H9 (cell line): ENCODE results near the gene PLEKHM1. TPM values are rescaled to one million over a fixed set of nuclear protein-coding genes. Genes with fewer than 3 reads are reported as not detected.

Source experiments
- DNase-seq: peaks from one replicate; pipeline ENCODE4 v3.0.0-alpha.2; 2017
- H2AFZ ChIP-seq: one replicate; pipeline ENCODE4 v1.6.1; 2013; ENCODE audit warnings: mild to moderate bottlenecking, low read length, control low read depth, moderate library complexity
- H2AK5ac ChIP-seq: 2 replicates; pipeline ENCODE4 v1.6.1; 2013; ENCODE audit warnings: low read length, control low read depth, mixed read lengths; ENCODE audit not compliant: insufficient read length
- H2BK120ac ChIP-seq: one replicate; pipeline ENCODE4 v1.6.1; 2013; ENCODE audit warnings: low read depth, mild to moderate bottlenecking, low read length, control low read depth, inconsistent platforms; ENCODE audit not compliant: poor library complexity, severe bottlenecking
- H2BK12ac ChIP-seq: 2 replicates; pipeline ENCODE4 v1.6.1; 2013; ENCODE audit warnings: low read length, control low read depth, mixed read lengths, low read depth; ENCODE audit not compliant: insufficient read length
- H2BK15ac ChIP-seq: 2 replicates; pipeline ENCODE4 v1.6.1; 2013; ENCODE audit warnings: low read depth, low read length, control low read depth
- H2BK20ac ChIP-seq: one replicate; pipeline ENCODE4 v1.6.1; 2013; ENCODE audit warnings: low read depth, mild to moderate bottlenecking, low read length, control low read depth, inconsistent platforms; ENCODE audit not compliant: poor library complexity, severe bottlenecking
- H2BK5ac ChIP-seq: 2 replicates; pipeline ENCODE4 v1.6.1; 2013; ENCODE audit warnings: low read length, control low read depth, mixed read lengths; ENCODE audit not compliant: insufficient read length
- H3K14ac ChIP-seq: 2 replicates; pipeline ENCODE4 v1.6.1; 2013; ENCODE audit warnings: low read length, control low read depth; ENCODE audit not compliant: insufficient read depth
- H3K18ac ChIP-seq: 2 replicates; pipeline ENCODE4 v1.6.1; 2013; ENCODE audit warnings: low read depth, mild to moderate bottlenecking, mixed read lengths, low read length, control low read depth; ENCODE audit not compliant: insufficient read length
- H3K23ac ChIP-seq: 2 replicates; pipeline ENCODE4 v1.6.1; 2013; ENCODE audit warnings: low read length, control low read depth, mixed read lengths, low read depth; ENCODE audit not compliant: insufficient read length
- H3K23me2 ChIP-seq: 2 replicates; pipeline ENCODE4 v1.6.1; 2013; ENCODE audit warnings: low read depth, mild to moderate bottlenecking, mixed read lengths, low read length, control low read depth; ENCODE audit not compliant: insufficient read length, poor library complexity, severe bottlenecking
- H3K27ac ChIP-seq: 2 replicates; pipeline ENCODE4 v1.5.1; 2013; ENCODE audit warnings: low read length, control low read depth, mixed read lengths, low read depth; ENCODE audit not compliant: insufficient read length
- H3K27me3 ChIP-seq: 2 replicates; pipeline ENCODE4 v1.6.1; 2013; ENCODE audit warnings: low read length, control low read depth, inconsistent platforms; ENCODE audit not compliant: insufficient read depth
- H3K4ac ChIP-seq: 2 replicates; pipeline ENCODE4 v1.6.1; 2013; ENCODE audit warnings: low read depth, mild to moderate bottlenecking, control low read depth, inconsistent platforms, low read length, moderate library complexity
- H3K4me1 ChIP-seq: 2 replicates; pipeline ENCODE4 v1.6.1; 2013; ENCODE audit warnings: low read length, control low read depth, inconsistent platforms; ENCODE audit not compliant: insufficient read depth
- H3K4me2 ChIP-seq: 2 replicates; pipeline ENCODE4 v1.6.1; 2013; ENCODE audit warnings: low read length, control low read depth, mixed read lengths; ENCODE audit not compliant: insufficient read length, insufficient read depth
- H3K56ac ChIP-seq: 2 replicates; pipeline ENCODE4 v1.6.1; 2013; ENCODE audit warnings: low read depth, mild to moderate bottlenecking, mixed read lengths, low read length, control low read depth; ENCODE audit not compliant: insufficient read length
- H3K79me1 ChIP-seq: 2 replicates; pipeline ENCODE4 v1.6.1; 2013; ENCODE audit warnings: low read depth, mild to moderate bottlenecking, moderate library complexity, low read length, control low read depth, inconsistent platforms; ENCODE audit not compliant: insufficient read depth, poor library complexity, severe bottlenecking
- H3K79me2 ChIP-seq: 2 replicates; pipeline ENCODE4 v1.6.1; 2013; ENCODE audit warnings: low read length, control low read depth, inconsistent platforms; ENCODE audit not compliant: insufficient read depth
- H3K9ac ChIP-seq: 2 replicates; pipeline ENCODE4 v1.6.1; 2013; ENCODE audit warnings: low read length, control low read depth, mixed read lengths; ENCODE audit not compliant: insufficient read length; ENCODE audit errors: extremely low read depth
- H3K9me3 ChIP-seq: one replicate; pipeline ENCODE4 v1.6.1; 2013; ENCODE audit warnings: low read depth, low read length, inconsistent platforms; ENCODE audit not compliant: control insufficient read depth
- H3T11ph ChIP-seq: one replicate; pipeline ENCODE4 v1.6.1; 2013; ENCODE audit warnings: mild to moderate bottlenecking, low read length, control low read depth, inconsistent platforms
- H4K20me1 ChIP-seq: one replicate; pipeline ENCODE4 v1.6.1; 2013; ENCODE audit not compliant: control insufficient read depth, insufficient read length, insufficient read depth
- H4K5ac ChIP-seq: 2 replicates; pipeline ENCODE4 v1.6.1; 2013; ENCODE audit warnings: low read depth, mild to moderate bottlenecking, mixed read lengths, low read length, control low read depth; ENCODE audit not compliant: insufficient read length
- H4K8ac ChIP-seq: replicated peaks from 2 replicates; pipeline ENCODE4 v1.6.1; 2013; ENCODE audit warnings: low read length, control low read depth, mixed read lengths, low read depth; ENCODE audit not compliant: insufficient read length
- H4K91ac ChIP-seq: 2 replicates; pipeline ENCODE4 v1.6.1; 2013; ENCODE audit warnings: low read depth, mild to moderate bottlenecking, moderate library complexity, mixed read lengths, low read length, control low read depth; ENCODE audit not compliant: insufficient read length
- H3K27ac Mint-ChIP-seq, 3 experiments: 2 replicates in 2 of 3; 3 replicates in 1 of 3; pipeline ENCODE4 v1.8.0; 2020 to 2021; ENCODE audit warnings: mixed read lengths in 3 of 3, mild to moderate bottlenecking in 1 of 3, moderate library complexity in 1 of 3
- H3K27me3 Mint-ChIP-seq: 2 replicates; pipeline ENCODE4 v1.8.0; 2021; ENCODE audit warnings: low read depth, mild to moderate bottlenecking, moderate library complexity, mixed read lengths
- H3K36me3 Mint-ChIP-seq, 3 experiments: 2 replicates in 2 of 3; 3 replicates in 1 of 3; pipeline ENCODE4 v1.8.0; 2020 to 2021; ENCODE audit warnings: low read depth in 3 of 3, mixed read lengths in 3 of 3; ENCODE audit not compliant: insufficient read depth in 1 of 3
- H3K4me1 Mint-ChIP-seq, 2 experiments: 2 replicates each; pipeline ENCODE4 v1.8.0; 2020; ENCODE audit warnings: mixed read lengths in 2 of 2
- H3K4me3 Mint-ChIP-seq, 2 experiments: 2 replicates in 1 of 2; 3 replicates in 1 of 2; pipeline ENCODE4 v1.8.0; 2020 to 2021; ENCODE audit warnings: mild to moderate bottlenecking in 2 of 2, mixed read lengths in 2 of 2, moderate library complexity in 1 of 2
- H3K9me3 Mint-ChIP-seq, 2 experiments: 2 replicates in 1 of 2; 3 replicates in 1 of 2; pipeline ENCODE4 v1.8.0; 2020; ENCODE audit warnings: mild to moderate bottlenecking in 2 of 2, mixed read lengths in 2 of 2, moderate library complexity in 1 of 2
- WGBS: extraction: QIAGEN DNeasy Blood & Tissue Kit; methylation state at CpG from one replicate; pipeline ENCODE4 v1.1.7; 2013; ENCODE audit warnings: missing lambda C conversion rate, low lambda C conversion rate, mixed read lengths; ENCODE audit not compliant: insufficient read length; ENCODE audit errors: extremely low coverage; 5-methylcytosine and 5-hydroxymethylcytosine counted together
- total RNA-seq: library from RNA; stranded (reverse); gene quantifications from 2 replicates; pipeline ENCODE4 v1.2.1, GENCODE V29; 2021
- TF ChIP-seq, protein P1 (sequence below): fragments of 200-600 bp; sonication (generic); conservative IDR thresholded peaks from 3 replicates; pipeline ENCODE4 v1.8.0; 2021; ENCODE audit warnings: antibody characterized with exemption, mild to moderate bottlenecking

Gene PLEKHM1
- total RNA-seq, 1 experiment from 2014 or later = 20.7 TPM

DNA sequence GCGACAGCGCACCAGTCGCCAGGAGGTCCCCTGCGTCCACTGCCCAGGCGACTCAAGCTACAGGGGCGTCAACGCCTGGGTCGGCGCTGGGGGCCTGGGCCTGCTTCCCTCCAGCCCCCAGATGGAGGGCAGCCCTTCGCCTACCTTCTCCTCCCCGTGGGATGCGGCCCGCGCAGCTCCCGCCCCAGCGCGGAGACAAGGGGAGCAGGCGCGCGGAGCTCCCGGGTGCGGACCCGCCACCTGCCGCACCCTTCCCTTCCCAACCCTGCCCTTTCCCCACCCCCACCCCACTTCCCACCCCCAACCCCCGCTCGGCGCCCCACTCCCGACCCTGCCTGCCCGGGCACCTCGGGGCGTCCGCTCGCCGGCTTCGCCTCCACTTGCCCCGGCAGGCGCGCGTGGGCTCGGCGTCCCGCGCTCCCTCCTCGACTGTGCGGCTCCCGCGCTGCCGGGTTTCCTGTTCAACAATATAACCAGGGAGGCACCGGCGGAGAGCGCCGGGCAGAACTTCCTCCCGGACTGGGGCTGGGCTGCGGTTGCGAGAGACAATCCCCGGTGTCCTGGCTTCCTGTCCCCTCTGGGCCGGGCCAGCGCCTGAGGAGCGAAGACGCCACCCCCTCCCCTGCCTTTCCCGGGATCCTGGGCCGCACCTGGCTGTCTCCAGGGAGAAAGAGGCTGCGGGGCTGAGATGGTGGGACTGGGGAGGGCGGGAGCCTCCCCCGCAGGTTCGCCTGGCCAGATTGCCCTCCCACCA is 57.9 kb downstream of the PLEKHM1 start, which contains the start of gene ARHGAP27:
ARHGAP27 (minus strand) TSS at position 466 of the 754 bp plus-strand sequence. CDS start 2,591 bp downstream, outside the sequence.
- H3K36me3 Mint-ChIP-seq = peaks cover 0 to 3% (median 0%) of the 10 kb centered on the region in 3 experiments; a peak in 2 of 7 replicates

More for the DNA sequence above, 57.9 kb downstream of the PLEKHM1 start, which contains the start of gene ARHGAP27:
- no peak within 1 kb of the TSS for H3K27ac ChIP-seq
- no peak within 1 kb of the TSS for H2BK12ac ChIP-seq
- H3K27ac Mint-ChIP-seq = no peak within 1 kb of the TSS; a peak in 1 of 7 replicates
- TF ChIP-seq, protein P1, sequence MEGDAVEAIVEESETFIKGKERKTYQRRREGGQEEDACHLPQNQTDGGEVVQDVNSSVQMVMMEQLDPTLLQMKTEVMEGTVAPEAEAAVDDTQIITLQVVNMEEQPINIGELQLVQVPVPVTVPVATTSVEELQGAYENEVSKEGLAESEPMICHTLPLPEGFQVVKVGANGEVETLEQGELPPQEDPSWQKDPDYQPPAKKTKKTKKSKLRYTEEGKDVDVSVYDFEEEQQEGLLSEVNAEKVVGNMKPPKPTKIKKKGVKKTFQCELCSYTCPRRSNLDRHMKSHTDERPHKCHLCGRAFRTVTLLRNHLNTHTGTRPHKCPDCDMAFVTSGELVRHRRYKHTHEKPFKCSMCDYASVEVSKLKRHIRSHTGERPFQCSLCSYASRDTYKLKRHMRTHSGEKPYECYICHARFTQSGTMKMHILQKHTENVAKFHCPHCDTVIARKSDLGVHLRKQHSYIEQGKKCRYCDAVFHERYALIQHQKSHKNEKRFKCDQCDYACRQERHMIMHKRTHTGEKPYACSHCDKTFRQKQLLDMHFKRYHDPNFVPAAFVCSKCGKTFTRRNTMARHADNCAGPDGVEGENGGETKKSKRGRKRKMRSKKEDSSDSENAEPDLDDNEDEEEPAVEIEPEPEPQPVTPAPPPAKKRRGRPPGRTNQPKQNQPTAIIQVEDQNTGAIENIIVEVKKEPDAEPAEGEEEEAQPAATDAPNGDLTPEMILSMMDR = no peak
- no peaks in the 10 kb centered on the region for H3K4me1 ChIP-seq
- H2BK20ac ChIP-seq = no peak within 1 kb of the TSS
- peaks cover 3 to 7% of the 10 kb centered on the region in 2 experiments; a peak in 4 of 5 replicates for H3K9me3 Mint-ChIP-seq
- H3K56ac ChIP-seq = no peak within 1 kb of the TSS
- no peak within 1 kb of the TSS for H3K9ac ChIP-seq
- peaks cover 22% of the 10 kb centered on the region for H3K23me2 ChIP-seq
- no peak within 1 kb of the TSS for H2BK15ac ChIP-seq
- no peak within 1 kb of the TSS for H2BK5ac ChIP-seq
- H2AK5ac ChIP-seq = no peak within 1 kb of the TSS
- H4K8ac ChIP-seq = no peak within 1 kb of the TSS
- H3K23ac ChIP-seq = no peak within 1 kb of the TSS
- H3K18ac ChIP-seq = no peak within 1 kb of the TSS
- H3K27me3 Mint-ChIP-seq = peaks cover 57% of the 10 kb centered on the region
- H3K4me3 Mint-ChIP-seq = peak within 1 kb of the TSS; percentile 72 to 82
- no peaks in the 10 kb centered on the region for H4K20me1 ChIP-seq
- no CpG with 5 or more reads among the region's 66 CpGs for WGBS
- H3K79me2 ChIP-seq = no peaks in the 10 kb centered on the region
- H3K9me3 ChIP-seq = no peaks in the 10 kb centered on the region
- no peak within 1 kb of the TSS for H2BK120ac ChIP-seq
- H4K5ac ChIP-seq = no peak within 1 kb of the TSS
- peak; percentile 76 for DNase-seq
- no peaks in the 10 kb centered on the region for H3K79me1 ChIP-seq
- H3K27me3 ChIP-seq = peaks cover 19% of the 10 kb centered on the region; the same call in 1 of the 2 replicates
- H4K91ac ChIP-seq = no peak within 1 kb of the TSS
- peaks cover 31 to 39% of the 10 kb centered on the region in 2 experiments for H3K4me1 Mint-ChIP-seq
- peak within 1 kb of the TSS; percentile 56 for H3K4me2 ChIP-seq
- no peak within 1 kb of the TSS for H2AFZ ChIP-seq
- no peak within 1 kb of the TSS; the same call in 1 of the 2 replicates for H3K14ac ChIP-seq
- no peak within 1 kb of the TSS for H3T11ph ChIP-seq
- H3K4ac ChIP-seq = no peak within 1 kb of the TSS
